Mesothelial cell of epicardium (in vitro differentiated cells): ENCODE data around the gene D2HGDH. TPM values are rescaled to one million over a fixed set of nuclear protein-coding genes. Genes with fewer than 3 reads are reported as not detected.
"Not testable (repeated sequence)": the region's sequence is repeated elsewhere in the genome, so short reads cannot be mapped to it uniquely, and the experiment has no call there.

Source experiments
- DNase-seq, 2 experiments: peaks; one replicate each; pipeline ENCODE4 v3.0.0; 2021; ENCODE audit warnings: low spot score in 2 of 2; ENCODE audit not compliant: unreplicated experiment in 2 of 2
- H3K27ac Mint-ChIP-seq: 2 replicates; pipeline ENCODE4 v1.8.0; 2021; ENCODE audit warnings: mixed read lengths
- H3K27me3 Mint-ChIP-seq: 2 replicates; pipeline ENCODE4 v1.8.0; 2021; ENCODE audit warnings: low read depth, mixed read lengths
- H3K36me3 Mint-ChIP-seq: 2 replicates; pipeline ENCODE4 v1.8.0; 2021; ENCODE audit warnings: mixed read lengths
- H3K4me1 Mint-ChIP-seq: 2 replicates; pipeline ENCODE4 v1.8.0; 2021; ENCODE audit warnings: mixed read lengths
- H3K4me3 Mint-ChIP-seq: 2 replicates; pipeline ENCODE4 v1.8.0; 2021; ENCODE audit warnings: mild to moderate bottlenecking, moderate library complexity, mixed read lengths
- H3K9me3 Mint-ChIP-seq: 2 replicates; pipeline ENCODE4 v1.8.0; 2021; ENCODE audit warnings: mixed read lengths
- CTCF ChIP-seq: fragments of 200-600 bp; sonication (generic); IDR thresholded peaks from one replicate; pipeline ENCODE4 v1.5.0; 2021; ENCODE audit warnings: antibody characterized with exemption; ENCODE audit not compliant: unreplicated experiment
- total RNA-seq: library from RNA; stranded (reverse); gene quantifications from 3 replicates; pipeline ENCODE4 v1.2.1, GENCODE V29; 2021

Gene D2HGDH
- total RNA-seq, 1 donor from 2014 or later = 60.3 TPM

- DNase-seq = no peak
- Mint-ChIP-seq H3K27me3 (no peaks in the 10 kb centered on the region), H3K4me3 (no peak overlapping the region), H3K9me3 (peaks cover 10% of the 10 kb centered on the region), H3K4me1 (peaks cover 13% of the 10 kb centered on the region), H3K27ac (no peak overlapping the region), H3K36me3 (peaks cover 1% of the 10 kb centered on the region)
- TF ChIP-seq CTCF = no peak
Measured at GRCh38 chr2:241777170-241777685, 42.8 kb downstream of the D2HGDH start.

- peak in 1 of 2 experiments; percentile 33 for DNase-seq
- no peak for TF ChIP-seq CTCF
- no peak overlapping the region for H3K4me3 Mint-ChIP-seq
- H3K4me1 Mint-ChIP-seq = peaks cover 8% of the 10 kb centered on the region
- H3K36me3 Mint-ChIP-seq = peaks cover 1% of the 10 kb centered on the region
- H3K27me3 Mint-ChIP-seq = no peaks in the 10 kb centered on the region
- H3K9me3 Mint-ChIP-seq = peaks cover 10% of the 10 kb centered on the region
- no peak overlapping the region for H3K27ac Mint-ChIP-seq
Measured at GRCh38 chr2:241777686-241778627, 43.5 kb downstream of the D2HGDH start.

- Mint-ChIP-seq H3K4me3 (no peak overlapping the region), H3K27ac (no peak overlapping the region), H3K9me3 (peaks cover 18% of the 10 kb centered on the region), H3K4me1 (no peaks in the 10 kb centered on the region), H3K36me3 (peaks cover 1% of the 10 kb centered on the region), H3K27me3 (no peaks in the 10 kb centered on the region)
- DNase-seq = no peak
- TF ChIP-seq CTCF = no peak
Measured at GRCh38 chr2:241780939-241781569, 46.6 kb downstream of the D2HGDH start.

GRCh38 chr2:241782053-241782452, 47.6 kb downstream of the D2HGDH start:
- H3K9me3 Mint-ChIP-seq = peaks cover 21% of the 10 kb centered on the region
- not testable (repeated sequence) for DNase-seq, H3K4me3 Mint-ChIP-seq, H3K36me3 Mint-ChIP-seq, H3K27ac Mint-ChIP-seq, H3K4me1 Mint-ChIP-seq, H3K27me3 Mint-ChIP-seq

GRCh38 chr2:241788135-241788534, 53.7 kb downstream of the D2HGDH start:
- no peaks in the 10 kb centered on the region for H3K4me1 Mint-ChIP-seq
- no peaks in the 10 kb centered on the region for H3K27me3 Mint-ChIP-seq
- no peak for TF ChIP-seq CTCF
- H3K9me3 Mint-ChIP-seq = peaks cover 47% of the 10 kb centered on the region
- DNase-seq = no peak
- no peak overlapping the region for H3K4me3 Mint-ChIP-seq
- no peak overlapping the region for H3K27ac Mint-ChIP-seq
- no peaks in the 10 kb centered on the region for H3K36me3 Mint-ChIP-seq

- no peak overlapping the region for H3K27ac Mint-ChIP-seq
- H3K36me3 Mint-ChIP-seq = no peaks in the 10 kb centered on the region
- DNase-seq = no peak
- H3K4me1 Mint-ChIP-seq = no peaks in the 10 kb centered on the region
- no peak for TF ChIP-seq CTCF
- no peak overlapping the region for H3K4me3 Mint-ChIP-seq
- peaks cover 49% of the 10 kb centered on the region for H3K9me3 Mint-ChIP-seq
- no peaks in the 10 kb centered on the region for H3K27me3 Mint-ChIP-seq
Measured at GRCh38 chr2:241788572-241788971, 54.1 kb downstream of the D2HGDH start.

- not testable (repeated sequence) for H3K4me1 Mint-ChIP-seq, H3K27ac Mint-ChIP-seq, H3K4me3 Mint-ChIP-seq, DNase-seq, H3K27me3 Mint-ChIP-seq, H3K36me3 Mint-ChIP-seq
- peaks cover 42% of the 10 kb centered on the region for H3K9me3 Mint-ChIP-seq
Measured at GRCh38 chr2:241791385-241791784, 57.0 kb downstream of the D2HGDH start.
